ENCODE results near the gene PPP3CA. TPM values are rescaled to one million over a fixed set of nuclear protein-coding genes. Genes with fewer than 3 reads are reported as not detected.

The PPP3CA gene
- total RNA-seq, 1 experiment from 2014 or later: 31.0 TPM

DNA sequence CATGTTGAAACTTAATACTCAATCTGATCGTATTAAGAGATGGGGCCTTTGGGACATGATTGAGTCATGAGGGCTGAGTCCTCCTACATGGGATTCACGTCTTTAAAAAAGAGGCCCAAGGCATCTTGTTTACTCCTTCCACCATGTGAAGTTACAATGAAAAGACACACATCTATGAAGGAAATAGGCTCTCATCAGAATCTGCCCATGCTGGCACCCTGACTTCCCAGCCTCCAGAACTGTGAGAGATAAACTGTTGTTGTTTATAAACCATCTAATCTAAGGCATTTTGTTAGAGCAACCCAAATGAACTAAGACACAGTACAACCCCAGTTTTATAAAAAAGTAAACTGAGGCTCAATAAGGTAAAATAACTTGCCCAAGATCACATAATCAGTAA, 32.3 kb downstream of the PPP3CA start:
- no peak for TF ChIP-seq TCF7L2 (IDR thresholded peaks at IDR 0.05; ENCODE audit: low read depth, low read length)
- TF ChIP-seq, protein P1, sequence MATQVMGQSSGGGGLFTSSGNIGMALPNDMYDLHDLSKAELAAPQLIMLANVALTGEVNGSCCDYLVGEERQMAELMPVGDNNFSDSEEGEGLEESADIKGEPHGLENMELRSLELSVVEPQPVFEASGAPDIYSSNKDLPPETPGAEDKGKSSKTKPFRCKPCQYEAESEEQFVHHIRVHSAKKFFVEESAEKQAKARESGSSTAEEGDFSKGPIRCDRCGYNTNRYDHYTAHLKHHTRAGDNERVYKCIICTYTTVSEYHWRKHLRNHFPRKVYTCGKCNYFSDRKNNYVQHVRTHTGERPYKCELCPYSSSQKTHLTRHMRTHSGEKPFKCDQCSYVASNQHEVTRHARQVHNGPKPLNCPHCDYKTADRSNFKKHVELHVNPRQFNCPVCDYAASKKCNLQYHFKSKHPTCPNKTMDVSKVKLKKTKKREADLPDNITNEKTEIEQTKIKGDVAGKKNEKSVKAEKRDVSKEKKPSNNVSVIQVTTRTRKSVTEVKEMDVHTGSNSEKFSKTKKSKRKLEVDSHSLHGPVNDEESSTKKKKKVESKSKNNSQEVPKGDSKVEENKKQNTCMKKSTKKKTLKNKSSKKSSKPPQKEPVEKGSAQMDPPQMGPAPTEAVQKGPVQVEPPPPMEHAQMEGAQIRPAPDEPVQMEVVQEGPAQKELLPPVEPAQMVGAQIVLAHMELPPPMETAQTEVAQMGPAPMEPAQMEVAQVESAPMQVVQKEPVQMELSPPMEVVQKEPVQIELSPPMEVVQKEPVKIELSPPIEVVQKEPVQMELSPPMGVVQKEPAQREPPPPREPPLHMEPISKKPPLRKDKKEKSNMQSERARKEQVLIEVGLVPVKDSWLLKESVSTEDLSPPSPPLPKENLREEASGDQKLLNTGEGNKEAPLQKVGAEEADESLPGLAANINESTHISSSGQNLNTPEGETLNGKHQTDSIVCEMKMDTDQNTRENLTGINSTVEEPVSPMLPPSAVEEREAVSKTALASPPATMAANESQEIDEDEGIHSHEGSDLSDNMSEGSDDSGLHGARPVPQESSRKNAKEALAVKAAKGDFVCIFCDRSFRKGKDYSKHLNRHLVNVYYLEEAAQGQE (IDR thresholded peaks at IDR 0.05; ENCODE audit: insufficient read depth in 1 of 2, low read depth in 2 of 2, low read length in 1 of 2): no peak
- TF ChIP-seq SIN3A (IDR thresholded peaks at IDR 0.05; ENCODE audit: borderline replicate concordance, insufficient read depth, low read depth, low read length): no peak
- no peak for TF ChIP-seq POLR2AphosphoS5 (IDR thresholded peaks at IDR 0.05; ENCODE audit: low read depth, low read length)
- TF ChIP-seq CTCF (IDR thresholded peaks at IDR 0.05): no peak
- H3K27me3 ChIP-seq (ENCODE audit: control insufficient read depth, insufficient read depth, low read length): no peaks in the 10 kb centered on the region
- H3K9me3 ChIP-seq (ENCODE audit: control insufficient read depth, insufficient read depth, low read depth, low read length): no peaks in the 10 kb centered on the region
- H3K36me3 ChIP-seq (ENCODE audit: control insufficient read depth, insufficient read depth, low read length): no peaks in the 10 kb centered on the region
- in situ Hi-C loops (cut with HindIII; ENCODE audit: low pct_unique_long_range_greater_than_20kb, low sequenced_read_pairs) (no loop called here), intact Hi-C loops (cut with micrococcal nuclease; ENCODE audit: unreplicated experiment) (no loop called here)
- H3K4me3 ChIP-seq (ENCODE audit: low read depth in 2 of 2, low read length in 2 of 2): no peak overlapping the region
- ChIA-PET CTCF (no interaction called here), POLR2A (no interaction called here)
- DNase-seq (ENCODE audit: low read depth, low spot score) (no peak), ATAC-seq (no peak)
- H3K4me1 ChIP-seq (ENCODE audit: control insufficient read depth, insufficient read depth, low read length): no peaks in the 10 kb centered on the region
- no peak overlapping the region for H3K27ac ChIP-seq (ENCODE audit: low read length)
- no TSS peak for BruUV-seq (replicated peaks)

DNA sequence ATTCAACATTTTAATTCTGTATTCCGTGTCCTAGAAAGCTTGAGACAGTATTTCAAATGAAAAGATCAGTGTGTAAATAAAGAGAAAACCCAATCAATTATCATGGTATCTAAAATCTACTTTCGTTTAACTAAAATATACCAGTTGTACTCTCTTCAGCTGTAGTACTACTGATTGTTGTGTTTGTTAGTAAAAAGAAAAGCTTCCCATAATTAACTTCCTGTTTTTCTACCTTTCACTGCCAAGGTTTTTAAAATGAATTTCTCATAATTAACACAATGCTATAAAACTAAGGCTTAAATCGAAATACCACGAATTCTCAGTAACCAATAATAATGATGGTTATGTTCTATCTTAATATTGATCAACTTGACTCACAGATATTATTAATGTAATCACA, 37.4 kb downstream of the PPP3CA start:
- BruUV-seq (replicated peaks): no TSS peak
- no peak for TF ChIP-seq POLR2AphosphoS5 (IDR thresholded peaks at IDR 0.05; ENCODE audit: low read depth, low read length)
- no peak for TF ChIP-seq TCF7L2 (IDR thresholded peaks at IDR 0.05; ENCODE audit: low read depth, low read length)
- TF ChIP-seq, protein P1 (IDR thresholded peaks at IDR 0.05; ENCODE audit: insufficient read depth in 1 of 2, low read depth in 2 of 2, low read length in 1 of 2): no peak
- no peak for TF ChIP-seq CTCF (IDR thresholded peaks at IDR 0.05)
- Histone ChIP-seq H3K36me3 (ENCODE audit: control insufficient read depth, insufficient read depth, low read length) (no peaks in the 10 kb centered on the region), H3K4me3 (ENCODE audit: low read depth in 2 of 2, low read length in 2 of 2) (no peak overlapping the region), H3K27me3 (ENCODE audit: control insufficient read depth, insufficient read depth, low read length) (no peaks in the 10 kb centered on the region), H3K9me3 (ENCODE audit: control insufficient read depth, insufficient read depth, low read depth, low read length) (no peaks in the 10 kb centered on the region), H3K27ac (ENCODE audit: low read length) (no peak overlapping the region), H3K4me1 (ENCODE audit: control insufficient read depth, insufficient read depth, low read length) (peaks cover 8% of the 10 kb centered on the region)
- CTCF ChIA-PET: no interaction called here
- DNase-seq (ENCODE audit: low read depth, low spot score) (no peak), ATAC-seq (no peak)
- intact Hi-C loops (cut with micrococcal nuclease; ENCODE audit: unreplicated experiment): no loop called here
- POLR2A ChIA-PET: no interaction called here
- in situ Hi-C loops (cut with HindIII; ENCODE audit: low pct_unique_long_range_greater_than_20kb, low sequenced_read_pairs): no loop called here
